ENCODE measurements around the gene COG1.

- TF ChIP-seq CTCF (conservative IDR thresholded peaks at IDR 0.05 in 1 of 2, IDR thresholded peaks at IDR 0.05 in 1 of 2; ENCODE audit: low read depth in 1 of 2, low read length in 2 of 2) (peak in 1 of 2 donors; percentile 25), EZH2 (IDR thresholded peaks at IDR 0.05; ENCODE audit: low read length, missing control alignments) (no peak)
Observed at GRCh38 chr17:73247726-73248125, 54.9 kb downstream of the COG1 start.

Measured in fibroblast of lung (primary cell).